HepG2 (cell line): ENCODE data around the gene QRICH2. TPM values are rescaled to one million over a fixed set of nuclear protein-coding genes. Genes with fewer than 3 reads are reported as not detected.

Source experiments
- ATF7-NPFF ChIP-seq: sonication (generic); formaldehyde crosslinking; IDR thresholded peaks from 2 replicates; pipeline ENCODE4 v1.8.1; 2023; ENCODE audit warnings: mild to moderate bottlenecking, low read depth, missing genetic modification reagents, moderate library complexity
- ETV6 ChIP-seq: sonication (generic); formaldehyde crosslinking; conservative IDR thresholded peaks from 2 replicates; pipeline ENCODE4 v1.4.0; 2020; ENCODE audit warnings: missing genetic modification reagents
- MLX ChIP-seq: IDR thresholded peaks from 2 replicates; pipeline ENCODE4 v1.6.1; 2016
- NFKB2 ChIP-seq: sonication (generic); formaldehyde crosslinking; IDR thresholded peaks from 2 replicates; pipeline ENCODE4 v1.4.0; 2020; ENCODE audit warnings: missing genetic modification reagents, borderline replicate concordance
- SAFB2 ChIP-seq: sonication (generic); formaldehyde crosslinking; IDR thresholded peaks from 2 replicates; pipeline ENCODE4 v1.5.1; 2020; ENCODE audit warnings: missing genetic modification reagents, low read depth, mild to moderate bottlenecking, borderline replicate concordance
- TIGD3 ChIP-seq: sonication (generic); formaldehyde crosslinking; IDR thresholded peaks from 2 replicates; pipeline ENCODE4 v1.5.1; 2020; ENCODE audit warnings: mild to moderate bottlenecking, missing genetic modification reagents, borderline replicate concordance
- ZBTB4 ChIP-seq: sonication (generic); formaldehyde crosslinking; IDR thresholded peaks from 2 replicates; pipeline ENCODE4 v1.4.0; 2020; ENCODE audit warnings: missing genetic modification reagents, mild to moderate bottlenecking, borderline replicate concordance
- ZNF407 ChIP-seq: sonication (generic); formaldehyde crosslinking; IDR thresholded peaks from one replicate; pipeline ENCODE4 v1.5.1; 2020; ENCODE audit warnings: mild to moderate bottlenecking, missing genetic modification reagents; ENCODE audit errors: not compliant biosample characterization
- ZNF737 ChIP-seq: sonication (generic); formaldehyde crosslinking; IDR thresholded peaks from 2 replicates; pipeline ENCODE4 v1.5.0; 2020; ENCODE audit warnings: missing genetic modification reagents, mild to moderate bottlenecking, borderline replicate concordance
- ZNF879 ChIP-seq: sonication (generic); formaldehyde crosslinking; IDR thresholded peaks from 2 replicates; pipeline ENCODE4 v1.8.1; 2023; ENCODE audit warnings: missing genetic modification reagents
- polyA plus RNA-seq, 8 experiments: library from polyadenylated mRNA; depleted of rRNA in 3 of 8; stranded (reverse) in 7 of 8; unstranded in 1 of 8; fragments of >200 nt; fragmentation: Illumina TruSeq in 4 of 8; extraction: Trizol in 4 of 8; gene quantifications; 2 replicates each; pipeline versions ENCODE4 v1.2.1 to v1.2.3, GENCODE V29; 2011 to 2016; ENCODE audit warnings: low read depth in 4 of 8, missing spikeins in 1 of 8, mixed read lengths in 1 of 8; ENCODE audit not compliant: insufficient read depth in 1 of 8
- total RNA-seq, 5 experiments: library from RNA; depleted of rRNA; stranded (reverse); fragments of >200 nt; fragmentation: Illumina TruSeq; extraction: Trizol; gene quantifications; 2 replicates each; pipeline ENCODE4 v1.2.3, GENCODE V29; 2016; ENCODE audit warnings: low read depth in 1 of 5

Gene QRICH2
- total and polyA plus RNA-seq, 2 of the 13 experiments (the other 11 are each of a cell fraction or from before 2014, with no cell fraction given) = 3.7 to 5.7 TPM

GRCh38 chr17:76252040-76252954, 55.8 kb downstream of the QRICH2 start (continued):
- no peak for TF ChIP-seq ZNF407 (CRISPR knock-in tag)
- 0 out of 2 replicates have a peak, but pooled peaks have one; percentile 40 for TF ChIP-seq NFKB2 (CRISPR knock-in tag)
- peak; percentile 37; the same call in 1 of the 2 replicates for TF ChIP-seq ZBTB4 (CRISPR knock-in tag)
- no peak for TF ChIP-seq ZNF879 (CRISPR knock-in tag)
- TF ChIP-seq SAFB2 (CRISPR knock-in tag) = peak; percentile 86; the same call in 1 of the 2 replicates
- TF ChIP-seq ATF7-NPFF (CRISPR knock-in tag) = peak; percentile 79; the same call in 1 of the 2 replicates
- peak; percentile 80 for TF ChIP-seq MLX (CRISPR knock-in tag)
- 0 out of 2 replicates have a peak, but pooled peaks have one; percentile 70 for TF ChIP-seq ETV6
- TF ChIP-seq ZNF737 (CRISPR knock-in tag) = no peak
- TF ChIP-seq TIGD3 = no peak
